Measurements from ENCODE around the gene PRKAA2. TPM values are rescaled to one million over a fixed set of nuclear protein-coding genes. Genes with fewer than 3 reads are reported as not detected.

The PRKAA2 gene
- total RNA-seq, 2 experiments from 2014 or later = not detected

DNA sequence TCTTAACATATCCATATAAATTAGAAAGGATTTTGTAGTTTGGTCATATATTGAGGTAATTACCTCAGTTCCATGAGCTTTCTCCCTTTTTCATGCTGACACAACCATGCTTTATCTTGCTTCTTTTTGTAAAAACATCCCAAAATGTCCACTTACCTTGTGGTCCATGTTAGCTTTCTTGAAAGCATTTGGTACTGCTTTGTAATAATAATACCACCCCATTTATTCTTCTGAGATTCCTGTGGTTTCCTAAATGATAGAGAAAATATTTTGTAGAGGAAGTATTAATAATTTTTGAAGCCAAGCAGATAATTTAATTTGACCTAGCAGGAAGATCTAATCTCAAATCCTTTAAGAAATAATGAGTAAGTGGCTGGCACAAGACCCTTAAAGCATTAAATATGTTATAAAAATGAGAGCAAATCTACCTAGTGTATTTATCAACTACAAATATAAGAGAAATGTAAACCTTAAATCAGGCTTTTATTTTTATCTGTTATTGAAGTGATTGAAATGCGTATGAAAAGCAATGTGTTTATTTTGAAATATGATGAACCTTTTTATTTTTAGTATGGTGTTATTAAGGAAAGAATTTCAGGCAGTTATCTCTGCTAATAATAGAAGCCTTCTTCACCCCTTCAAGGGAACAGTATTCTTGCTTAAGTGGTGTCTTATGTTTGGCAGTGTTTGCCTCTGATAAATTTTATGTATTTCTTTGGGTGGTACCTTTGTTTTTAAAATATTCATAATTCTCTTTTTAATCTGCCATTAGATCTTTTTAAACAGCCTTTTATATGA lies 9.2 kb downstream of the PRKAA2 start:
- ChIA-PET CTCF (no interaction called here), POLR2A (no interaction called here)

DNA sequence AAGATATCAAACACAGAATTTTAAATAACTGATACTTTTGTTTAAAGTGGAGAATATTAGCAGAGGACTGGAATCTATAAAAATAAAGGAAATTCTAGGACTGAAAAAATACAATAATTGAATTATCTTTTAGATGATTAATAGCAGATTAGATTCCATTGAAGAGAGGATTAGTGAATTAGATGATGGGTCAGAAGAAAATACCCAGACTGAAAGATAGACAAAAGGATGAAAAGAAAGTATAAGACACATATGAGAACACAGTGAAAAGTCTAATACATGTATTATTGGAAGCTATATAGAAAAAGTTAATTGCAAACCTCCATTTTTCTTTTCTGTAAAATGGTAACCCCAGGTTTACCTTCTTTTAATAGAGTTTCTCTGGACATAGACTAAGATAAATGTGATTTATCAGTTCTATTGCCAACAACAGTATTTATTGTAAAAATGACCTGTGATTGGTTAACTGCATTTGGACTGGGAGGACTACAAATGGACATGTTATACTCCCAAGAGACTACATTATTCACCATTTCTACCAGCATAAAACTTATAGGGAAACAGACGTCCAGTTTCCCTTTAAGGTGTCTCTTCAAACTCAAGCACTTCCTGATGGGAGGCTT lies 11.0 kb downstream of the PRKAA2 start:
- CTCF ChIA-PET = no interaction called here
- POLR2A ChIA-PET = no interaction called here

DNA sequence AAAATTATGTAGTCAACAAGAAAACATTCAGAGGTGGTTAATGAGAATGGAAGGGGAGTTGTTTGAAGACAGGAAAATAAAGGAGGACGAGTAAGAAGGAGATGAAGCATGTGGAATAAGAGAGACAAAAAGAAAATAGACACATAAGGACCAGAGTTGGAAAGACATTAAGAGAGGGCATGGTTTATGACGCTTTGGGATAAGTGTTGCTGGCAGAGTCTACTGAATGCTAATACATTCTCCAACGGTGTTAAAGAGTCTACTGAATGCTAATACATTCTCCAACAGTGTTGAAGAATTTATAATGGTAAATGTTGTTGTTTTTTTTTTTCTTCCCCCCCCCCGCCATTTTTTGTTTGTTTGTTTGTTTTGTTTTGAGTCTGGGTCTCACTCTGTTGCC lies 13.1 kb downstream of the PRKAA2 start:
- ChIA-PET POLR2A (no interaction called here), CTCF (interaction anchor here (0.7 kb wide), 1 partner anchor 184 kb away, joined by 3 read pairs; no protein-coding TSS in a partner anchor)

DNA sequence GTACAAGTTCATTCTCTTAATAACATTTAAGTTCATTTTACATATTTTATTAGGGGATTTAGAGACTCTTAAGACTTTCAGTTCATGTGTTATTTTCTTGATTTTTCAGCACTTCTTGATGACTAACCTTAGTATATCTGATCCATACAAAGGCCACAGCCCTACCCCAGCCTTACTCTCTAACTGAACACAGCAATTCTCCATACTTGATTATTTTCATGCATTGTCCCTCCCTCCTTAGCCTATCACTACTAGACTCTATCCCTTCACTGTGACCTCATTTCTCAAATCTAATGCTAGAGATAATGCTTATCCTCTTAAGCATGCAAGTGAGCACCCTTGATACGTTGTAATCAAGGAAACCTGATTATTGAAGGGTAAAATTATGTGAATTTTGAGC lies 15.2 kb downstream of the PRKAA2 start:
- CTCF ChIA-PET = no interaction called here
- POLR2A ChIA-PET = no interaction called here

DNA sequence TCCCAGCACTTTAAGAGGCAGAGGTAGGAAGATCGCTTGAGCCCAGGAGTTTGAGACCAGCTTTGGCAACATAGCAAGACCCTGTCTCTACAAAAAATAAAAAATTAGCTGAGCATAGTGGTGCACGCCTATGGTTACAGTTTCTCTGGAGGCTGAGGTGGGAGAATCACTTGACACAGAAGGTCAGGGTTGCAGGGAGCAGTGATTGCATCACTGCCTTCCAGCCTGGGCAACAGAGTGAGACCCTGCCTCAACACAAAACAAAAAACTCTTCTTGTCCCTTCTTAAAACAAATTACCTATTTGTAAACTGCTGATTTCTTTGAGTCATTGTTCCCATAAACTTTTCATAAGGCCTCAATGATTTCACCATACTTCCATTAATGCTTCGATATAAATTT lies 18.7 kb downstream of the PRKAA2 start:
- POLR2A ChIA-PET = interaction anchor here (0.7 kb wide), 1 partner anchor 1336 kb away, joined by 3 read pairs; no protein-coding TSS in a partner anchor
- CTCF ChIA-PET = interaction anchor here (0.7 kb wide), 1 partner anchor 897 kb away, joined by 3 read pairs; no protein-coding TSS in a partner anchor

DNA sequence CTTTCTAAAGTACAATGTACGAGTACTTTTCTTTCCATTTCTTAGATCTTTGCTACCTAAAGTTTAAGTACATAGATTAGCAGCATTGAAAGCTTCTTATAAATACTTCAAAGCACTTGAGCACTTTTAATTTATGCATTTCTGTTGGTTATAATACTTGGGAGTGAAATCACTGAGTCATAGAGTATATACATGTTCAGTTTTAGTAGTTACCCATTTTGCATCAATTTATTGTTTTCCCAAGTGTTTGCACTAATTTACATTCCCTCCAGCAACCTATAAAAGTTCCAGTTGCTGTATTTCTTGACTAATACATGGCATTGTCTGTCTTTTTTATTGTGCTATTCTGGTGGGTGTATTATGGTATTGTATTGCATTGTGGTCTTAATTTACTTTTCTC lies 20.3 kb downstream of the PRKAA2 start:
- POLR2A ChIA-PET = no interaction called here

DNA sequence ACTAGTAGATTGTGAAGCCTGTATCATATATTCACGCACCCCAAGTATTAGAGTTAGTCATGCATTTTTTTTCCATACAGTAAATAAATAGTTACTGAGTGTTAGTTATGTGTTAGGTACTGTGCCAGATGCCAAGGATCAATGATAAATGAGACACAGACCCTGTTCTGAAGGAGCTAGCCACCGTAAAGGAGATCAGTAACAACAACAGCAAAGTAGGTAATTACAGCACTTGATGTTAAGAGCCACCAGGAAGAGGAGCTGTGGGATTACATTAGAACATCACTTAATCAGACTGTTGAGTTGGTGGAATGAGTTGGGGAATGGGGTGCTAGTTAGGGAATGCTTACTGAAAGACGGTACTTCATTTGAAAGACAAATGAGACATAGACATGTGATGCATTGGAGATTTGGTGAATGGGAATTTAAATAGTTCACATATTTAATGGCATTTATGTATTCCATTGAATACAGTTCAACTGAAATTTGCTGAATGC lies 21.0 kb downstream of the PRKAA2 start:
- ChIA-PET CTCF (no interaction called here), POLR2A (no interaction called here)

More for the DNA sequence above, 20.3 kb downstream of the PRKAA2 start:
- CTCF ChIA-PET = no interaction called here

DNA sequence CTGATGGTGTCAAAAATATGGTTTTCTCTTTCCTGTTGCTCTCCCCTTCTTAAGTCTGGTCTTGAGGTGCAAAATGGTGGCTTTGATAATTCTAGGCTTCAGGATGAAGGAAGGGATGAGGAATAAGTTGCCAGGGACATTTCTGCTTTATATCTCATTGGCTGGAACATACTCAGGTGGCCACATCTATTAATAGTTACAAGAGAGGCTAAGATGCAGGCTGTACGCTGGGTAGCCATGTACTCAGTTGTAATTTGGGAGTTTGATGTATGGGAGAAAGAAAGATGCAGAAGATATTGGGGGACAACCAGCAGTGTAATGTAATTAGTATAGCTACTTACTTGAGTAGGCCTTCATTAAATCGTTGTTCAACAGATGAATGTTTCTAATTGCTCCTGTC lies 25.2 kb downstream of the PRKAA2 start:
- ChIA-PET POLR2A (no interaction called here), CTCF (no interaction called here)

DNA sequence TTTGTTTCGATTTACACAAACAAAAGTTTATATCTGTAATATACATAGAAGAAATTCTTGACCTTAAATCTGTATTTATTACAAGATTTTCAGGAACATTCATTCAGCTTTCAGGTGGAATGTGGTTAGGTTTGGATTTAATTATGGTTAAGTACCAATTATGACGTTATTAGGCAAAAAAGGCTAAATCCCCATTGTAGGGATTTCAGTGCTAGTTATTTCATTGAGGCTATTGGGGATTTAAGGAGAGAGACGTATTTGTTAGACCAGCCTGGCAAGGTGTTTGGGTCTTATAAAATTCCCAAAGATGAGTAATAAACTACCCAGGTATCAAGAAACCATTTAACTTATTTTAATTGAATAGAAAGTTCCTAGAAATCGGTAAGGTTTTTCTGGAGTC lies 26.0 kb downstream of the PRKAA2 start:
- ChIA-PET POLR2A (no interaction called here), CTCF (no interaction called here)

DNA sequence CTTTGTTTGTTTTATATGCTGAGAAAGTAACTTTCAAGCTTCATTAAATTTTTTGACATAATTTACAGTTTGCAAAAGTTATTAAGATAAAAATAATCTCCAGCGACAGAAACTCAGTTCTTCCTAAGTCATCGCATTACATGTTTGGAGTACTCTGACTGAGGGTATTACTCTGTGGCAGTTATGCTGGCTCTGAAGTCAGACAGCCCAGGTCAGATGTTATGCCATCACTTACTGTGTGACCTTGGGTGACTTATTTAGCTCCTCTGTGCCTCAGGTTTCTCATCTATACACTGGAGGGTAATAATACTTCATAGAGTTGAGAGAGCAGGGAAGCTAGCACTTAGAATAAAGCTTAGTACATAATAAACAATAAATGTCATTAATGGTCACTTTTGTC lies 26.4 kb downstream of the PRKAA2 start:
- ChIA-PET CTCF (no interaction called here), POLR2A (no interaction called here)

DNA sequence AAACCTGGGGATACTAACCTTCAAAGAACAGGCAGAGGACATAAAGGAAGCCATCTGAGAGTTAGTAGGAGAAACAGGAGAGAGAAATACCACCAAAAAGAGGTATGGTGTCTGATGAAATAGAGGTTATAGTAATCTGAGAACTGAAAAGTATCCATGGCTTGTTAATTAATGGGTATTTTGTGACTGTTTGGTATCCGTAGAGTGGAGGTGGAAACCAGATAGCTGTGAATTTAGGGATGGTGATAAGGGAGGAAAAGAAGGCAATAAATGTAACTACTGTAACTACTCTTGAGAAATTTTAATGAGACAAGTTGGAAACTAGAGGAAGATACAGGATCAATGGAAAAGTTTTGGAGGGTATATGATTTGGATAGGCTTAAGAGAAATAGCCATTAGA lies 27.5 kb downstream of the PRKAA2 start:
- ChIA-PET CTCF (no interaction called here), POLR2A (no interaction called here)

DNA sequence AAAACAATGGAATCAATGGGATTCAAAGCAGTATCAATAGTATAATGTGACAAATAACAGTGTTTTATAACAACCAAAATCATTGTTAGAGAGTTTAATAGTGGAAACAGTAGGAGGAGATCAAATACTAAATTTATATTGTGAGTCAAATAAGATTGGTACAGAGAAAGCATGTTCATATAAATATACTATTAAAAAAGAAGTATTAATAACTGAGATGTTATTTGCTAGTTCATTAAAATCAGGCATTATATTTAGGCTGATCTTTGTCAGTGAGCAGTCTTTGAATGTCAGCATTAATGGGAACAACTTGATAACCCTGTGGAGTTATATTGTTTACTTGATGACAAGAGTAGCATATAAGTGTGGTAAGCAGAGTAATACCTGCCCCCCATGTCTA lies 30.6 kb downstream of the PRKAA2 start:
- ChIA-PET POLR2A (no interaction called here), CTCF (no interaction called here)

DNA sequence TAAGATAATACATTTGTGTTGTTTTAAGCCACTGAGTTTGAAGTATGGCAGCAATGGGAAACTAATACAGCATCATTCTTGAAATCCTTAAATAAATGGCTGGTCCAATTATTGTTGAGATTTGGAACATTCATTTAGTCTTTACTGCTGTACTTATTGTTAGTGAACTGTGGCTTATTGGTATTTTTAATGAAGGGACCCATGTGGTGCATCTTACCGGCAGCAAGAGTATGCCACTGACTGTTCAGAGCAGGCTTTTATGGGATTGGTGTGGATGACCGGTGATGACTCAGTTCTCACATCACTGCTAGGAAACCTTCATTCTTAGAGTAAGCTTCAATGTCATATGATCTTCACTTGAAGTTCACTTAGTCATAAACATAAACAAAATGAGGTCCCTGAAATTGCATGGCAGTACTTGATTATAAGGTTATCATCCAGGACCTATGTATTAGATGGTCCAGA lies 31.5 kb downstream of the PRKAA2 start:
- POLR2A ChIA-PET = no interaction called here
- CTCF ChIA-PET = no interaction called here

DNA sequence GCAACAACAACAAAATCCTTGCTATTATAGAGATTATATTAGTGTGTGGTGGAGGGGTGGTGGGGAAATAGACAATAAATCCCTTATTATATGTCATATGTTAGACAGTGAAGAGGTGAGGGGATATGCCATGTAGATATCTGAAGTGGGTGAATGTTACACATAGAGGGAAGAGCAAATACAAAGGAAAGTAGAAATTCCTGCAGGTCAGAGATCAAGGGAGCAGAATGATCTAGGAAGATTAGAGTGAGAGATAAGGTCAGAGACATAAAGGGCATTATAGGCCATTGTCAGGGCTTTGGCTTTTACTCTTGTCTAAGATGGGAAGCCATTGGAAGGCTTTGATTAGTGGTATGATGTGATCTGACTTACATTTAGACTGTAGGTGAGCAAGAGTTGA lies 38.5 kb downstream of the PRKAA2 start:
- POLR2A ChIA-PET = interaction anchor here (0.7 kb wide), 1 partner anchor 1163 kb away, joined by 11 read pairs; no protein-coding TSS in a partner anchor
- CTCF ChIA-PET = no interaction called here

DNA sequence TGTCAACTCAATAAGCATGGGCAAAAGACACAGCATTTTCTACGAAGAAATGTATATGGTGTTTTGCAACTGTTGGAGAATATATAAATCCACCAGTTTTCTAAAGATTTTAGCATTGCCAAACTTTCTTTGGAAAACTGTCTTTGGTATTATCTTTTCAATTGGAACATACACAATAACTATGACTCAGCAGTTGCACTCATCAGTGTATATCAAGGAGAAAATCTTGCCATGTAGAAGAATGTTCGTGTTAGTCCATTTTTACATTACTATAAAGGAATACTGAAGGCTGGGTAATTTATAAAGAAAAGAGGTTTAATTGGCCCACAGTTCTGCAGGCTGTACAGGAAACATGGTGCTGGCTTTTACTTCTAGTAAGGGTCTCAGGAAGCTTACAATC lies 41.1 kb downstream of the PRKAA2 start:
- CTCF ChIA-PET = no interaction called here
- POLR2A ChIA-PET = no interaction called here

DNA sequence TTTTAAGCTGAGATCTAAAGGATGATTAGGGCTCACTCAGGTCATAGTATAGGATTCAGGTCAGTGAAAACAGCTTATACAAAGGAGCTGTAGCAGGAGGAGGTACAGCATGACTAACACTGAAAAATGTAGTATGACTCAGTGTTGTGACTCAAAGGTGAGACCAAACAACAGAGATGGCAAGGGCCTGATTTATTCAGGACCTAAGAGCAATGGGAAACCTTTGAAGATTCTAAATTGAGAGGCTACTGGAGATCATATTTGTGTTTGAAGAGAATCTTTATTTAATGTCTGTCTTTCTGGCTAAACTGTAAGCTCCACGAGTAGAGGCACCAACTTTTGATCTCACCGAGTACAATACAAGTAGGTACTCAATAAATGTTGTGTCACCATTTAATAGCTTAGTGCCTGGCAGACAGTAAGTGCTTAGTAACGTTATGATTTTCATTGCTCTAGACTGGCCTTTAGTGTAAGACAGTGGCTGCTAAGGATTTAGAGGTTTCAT lies 43.5 kb downstream of the PRKAA2 start:
- CTCF ChIA-PET = no interaction called here
- POLR2A ChIA-PET = no interaction called here

DNA sequence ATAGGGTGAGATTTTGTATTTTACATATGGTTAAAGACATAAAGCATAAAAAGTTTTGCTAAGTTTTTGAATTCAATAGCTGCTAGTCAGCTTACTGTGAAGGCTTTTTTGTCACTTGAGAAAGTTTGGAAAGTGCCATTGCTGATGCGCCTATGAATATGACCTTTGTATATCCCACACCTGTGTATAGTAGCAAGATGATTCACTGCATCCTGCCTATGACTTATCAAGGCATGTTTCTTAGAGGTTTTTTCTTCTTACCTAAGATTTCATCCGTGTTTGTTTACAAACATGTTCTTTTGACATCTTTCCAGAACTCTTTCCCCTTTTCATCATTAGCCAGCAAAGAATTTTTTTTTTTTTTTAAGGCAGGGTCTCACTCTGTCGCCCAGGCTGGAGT lies 51.5 kb downstream of the PRKAA2 start:
- POLR2A ChIA-PET = no interaction called here
- CTCF ChIA-PET = no interaction called here

DNA sequence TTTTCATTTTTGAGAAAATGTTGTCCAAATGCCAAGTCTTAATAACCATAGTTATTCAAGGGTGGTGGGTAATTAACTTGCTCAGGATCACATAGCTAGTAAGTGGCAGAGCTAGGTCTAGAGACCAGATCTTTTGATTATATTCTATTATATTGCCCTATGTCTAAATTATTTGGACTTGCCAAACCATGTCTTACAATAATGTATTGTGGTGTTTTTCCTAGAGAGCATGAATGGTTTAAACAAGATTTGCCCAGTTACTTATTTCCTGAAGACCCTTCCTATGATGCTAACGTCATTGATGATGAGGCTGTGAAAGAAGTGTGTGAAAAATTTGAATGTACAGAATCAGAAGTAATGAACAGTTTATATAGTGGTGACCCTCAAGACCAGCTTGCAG lies 58.6 kb downstream of the PRKAA2 start:
- POLR2A ChIA-PET = no interaction called here
- CTCF ChIA-PET = no interaction called here

DNA sequence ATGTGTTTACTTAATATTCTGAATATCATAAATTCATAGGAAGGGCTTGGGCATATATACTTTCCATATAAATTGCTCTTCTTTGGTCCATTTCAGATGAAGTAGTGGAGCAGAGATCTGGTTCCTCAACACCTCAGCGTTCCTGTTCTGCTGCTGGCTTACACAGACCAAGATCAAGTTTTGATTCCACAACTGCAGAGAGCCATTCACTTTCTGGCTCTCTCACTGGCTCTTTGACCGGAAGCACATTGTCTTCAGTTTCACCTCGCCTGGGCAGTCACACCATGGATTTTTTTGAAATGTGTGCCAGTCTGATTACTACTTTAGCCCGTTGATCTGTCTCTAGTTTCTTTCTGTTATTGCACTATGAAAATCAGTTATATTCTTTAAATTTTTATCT lies 62.3 kb downstream of the PRKAA2 start:
- CTCF ChIA-PET = no interaction called here
- POLR2A ChIA-PET = no interaction called here

DNA sequence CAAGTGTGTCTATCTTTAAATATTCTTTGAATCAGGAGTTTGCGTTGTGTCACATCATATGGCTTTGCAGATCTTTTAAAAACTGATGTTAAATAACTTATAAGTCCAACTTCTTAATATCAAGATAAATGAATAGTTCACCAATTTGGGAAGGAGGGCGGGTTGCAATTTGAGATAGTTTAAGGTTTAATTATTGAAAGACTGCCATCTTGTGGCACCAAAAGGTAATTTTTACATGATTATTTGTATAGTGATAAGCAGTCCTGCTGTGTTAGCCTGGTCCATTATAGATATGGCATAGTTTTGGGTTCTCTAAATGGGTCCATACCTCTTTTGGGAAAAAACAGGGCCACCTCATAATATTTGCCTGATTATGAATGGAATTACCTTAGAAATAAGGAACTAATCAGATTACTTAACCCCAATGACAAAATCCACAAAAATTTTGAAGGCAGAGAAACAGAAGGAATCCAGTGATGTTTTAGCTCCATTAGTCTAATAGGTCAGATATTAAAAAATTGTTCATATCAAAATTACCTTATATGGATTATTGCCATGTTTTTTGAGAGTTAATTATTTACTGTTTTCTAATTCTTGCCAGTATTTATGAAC lies 64.3 kb downstream of the PRKAA2 start:
- ChIA-PET CTCF (no interaction called here), POLR2A (no interaction called here)

DNA sequence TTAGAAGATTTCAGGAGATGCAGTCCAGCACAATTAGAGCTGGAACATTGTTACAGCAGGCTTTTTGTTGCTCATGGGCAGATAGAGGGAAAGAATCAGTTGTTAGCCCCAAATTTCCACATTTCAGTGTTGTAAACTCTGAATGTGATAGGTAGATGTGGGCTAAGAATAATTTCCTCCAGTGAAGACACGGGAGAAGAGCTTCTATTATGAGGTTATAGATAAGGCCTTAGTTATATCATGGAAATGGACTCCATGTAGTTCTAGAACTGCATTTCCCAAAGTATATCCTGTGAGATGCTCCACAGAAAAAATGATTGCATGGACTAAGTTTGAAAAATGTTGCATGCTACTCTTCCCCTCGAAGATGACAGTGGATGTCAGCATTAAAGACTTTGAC lies 64.9 kb downstream of the PRKAA2 start:
- ChIA-PET CTCF (no interaction called here), POLR2A (no interaction called here)
